Stimulated activated CD4-positive, alpha-beta T cell treated with anti-CD3 and anti-CD28 coated beads, Interleukin-12 subunit alpha, Interleukin-12 subunit beta, amount 100 ng/mL, for 24 hours (primary cell): ENCODE data around the gene SLC5A6.

ENCODE experiments used
- DNase-seq, 2 experiments: peaks; one replicate each; pipeline ENCODE4 v3.0.0-alpha.2; 2020; ENCODE audit warnings: low read depth in 2 of 2

Gene SLC5A6

GRCh38 chr2:27211943-27212625 lies at the start of gene SLC5A6, which contains the start of gene ATRAID:
TSS of gene SLC5A6 (minus strand) at chr2:27212268. CDS start at chr2:27207650, 4,618 bp downstream.
TSS of gene ATRAID (plus strand) at chr2:27212041. CDS start at chr2:27212369, 328 bp downstream.
- peak; percentile 78 to 82 for DNase-seq

GRCh38 chr2:27261241-27261925 lies 49.3 kb upstream of the SLC5A6 start:
- no peak for DNase-seq

- DNase-seq, result no peak
Observed at GRCh38 chr2:27258051-27258450, 46.0 kb upstream of the SLC5A6 start.

GRCh38 chr2:27256855-27257454 lies 44.9 kb upstream of the SLC5A6 start:
- no peak for DNase-seq

GRCh38 chr2:27255660-27256059 lies 43.6 kb upstream of the SLC5A6 start:
- DNase-seq, result no peak

DNA sequence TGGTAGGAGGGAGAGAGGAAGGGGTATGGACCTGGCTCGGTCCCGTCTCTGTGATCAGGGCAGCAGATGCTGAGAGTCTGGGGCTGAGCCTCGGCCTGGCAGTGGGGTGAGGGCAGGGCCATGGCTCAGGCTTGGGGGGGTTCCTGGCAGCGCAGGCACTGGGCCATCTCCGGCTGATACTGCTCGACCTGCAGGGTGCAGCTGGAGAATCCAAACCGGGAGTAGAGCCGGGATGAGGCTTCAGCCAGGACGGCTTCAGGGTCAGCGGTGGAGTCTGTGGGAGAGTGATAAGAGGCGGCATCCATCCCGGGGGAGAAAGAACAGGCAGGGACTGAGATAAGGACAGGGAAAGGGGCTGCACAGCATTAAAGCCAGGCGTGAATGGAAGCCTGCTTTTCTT lies 43.1 kb upstream of the SLC5A6 start:
- no peak for DNase-seq

- DNase-seq, result no peak
Observed at GRCh38 chr2:27251766-27252165, 39.7 kb upstream of the SLC5A6 start.

- DNase-seq, result no peak
Observed at GRCh38 chr2:27250652-27251379, 38.7 kb upstream of the SLC5A6 start.

GRCh38 chr2:27249891-27250651 lies 38.0 kb upstream of the SLC5A6 start:
- peak; percentile 25 to 41 for DNase-seq

- DNase-seq, result no peak
Observed at GRCh38 chr2:27249159-27249890, 37.3 kb upstream of the SLC5A6 start.

DNA sequence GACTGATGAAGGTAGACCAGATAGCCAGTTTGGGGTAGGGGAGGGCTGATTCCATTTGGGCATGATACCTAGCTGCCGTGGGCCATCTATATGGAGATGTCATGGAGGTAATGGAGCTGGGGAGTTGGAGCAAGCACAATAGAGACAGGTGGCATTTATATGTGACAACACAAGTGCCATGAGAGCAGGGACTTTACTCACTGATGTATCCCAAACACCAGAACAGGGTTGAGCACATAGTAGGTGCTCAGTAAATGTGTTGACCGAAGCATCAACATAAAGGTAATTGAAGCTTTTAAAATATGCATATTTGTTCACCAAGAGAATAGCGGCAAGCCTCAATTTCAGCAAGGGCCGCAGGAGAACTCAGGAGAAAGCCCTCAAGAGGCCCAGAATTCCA lies 35.8 kb upstream of the SLC5A6 start:
- no peak for DNase-seq

GRCh38 chr2:27245626-27246025 lies 33.6 kb upstream of the SLC5A6 start:
- no peak for DNase-seq

DNA sequence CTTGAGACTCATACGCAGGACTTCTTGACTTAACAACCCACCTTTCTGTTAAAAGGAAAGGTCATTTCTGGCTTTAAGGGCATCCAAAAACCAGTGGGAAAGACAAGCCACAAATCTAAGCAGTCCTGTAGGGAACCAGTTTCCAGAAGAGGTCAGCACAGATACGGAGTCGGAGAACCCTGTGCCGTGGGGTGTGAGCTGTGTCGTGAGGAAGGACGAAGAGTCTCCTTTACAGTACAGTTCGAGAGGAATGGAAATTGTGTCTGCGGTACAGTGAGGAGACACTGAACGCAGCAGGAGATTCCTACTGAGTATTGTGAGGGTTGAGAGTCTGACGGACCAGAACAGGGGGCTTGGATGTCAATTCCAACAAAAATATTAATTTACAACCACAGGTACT lies 33.0 kb upstream of the SLC5A6 start:
- DNase-seq, result no peak

- no peak for DNase-seq
Observed at GRCh38 chr2:27243391-27244130, 31.5 kb upstream of the SLC5A6 start.

DNA sequence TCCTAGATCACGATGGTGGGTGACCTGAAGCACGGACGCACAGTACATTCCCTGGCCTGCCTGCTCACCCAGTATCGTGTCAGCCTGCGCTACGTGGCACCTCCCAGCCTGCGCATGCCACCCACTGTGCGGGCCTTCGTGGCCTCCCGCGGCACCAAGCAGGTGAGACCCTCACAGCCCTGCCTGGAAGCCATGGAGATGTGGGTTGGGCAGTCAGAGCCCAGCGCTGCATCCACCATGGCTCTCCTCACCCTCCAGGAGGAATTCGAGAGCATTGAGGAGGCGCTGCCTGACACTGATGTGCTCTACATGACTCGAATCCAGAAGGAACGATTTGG lies 30.5 kb upstream of the SLC5A6 start:
- no peak for DNase-seq

GRCh38 chr2:27241761-27242613 lies 29.9 kb upstream of the SLC5A6 start:
- DNase-seq, result no peak

- DNase-seq, result no peak
Observed at GRCh38 chr2:27240406-27240805, 28.3 kb upstream of the SLC5A6 start.

DNA sequence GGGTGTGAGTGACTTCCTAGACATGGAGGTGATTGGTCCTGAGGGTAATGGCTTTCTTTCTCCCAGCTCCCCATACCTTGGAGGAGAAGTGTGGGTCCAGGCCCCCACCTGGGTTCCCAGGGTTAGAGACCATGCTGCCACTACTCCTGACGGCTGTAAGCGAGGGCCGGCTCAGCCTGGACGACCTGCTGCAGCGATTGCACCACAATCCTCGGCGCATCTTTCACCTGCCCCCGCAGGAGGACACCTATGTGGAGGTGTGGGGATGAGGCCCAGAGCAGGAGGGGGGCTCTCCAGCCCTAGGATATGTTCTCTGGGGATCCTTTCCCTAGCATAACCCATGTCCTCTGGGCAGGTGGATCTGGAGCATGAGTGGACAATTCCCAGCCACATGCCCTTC lies 26.9 kb upstream of the SLC5A6 start:
- no peak for DNase-seq

DNA sequence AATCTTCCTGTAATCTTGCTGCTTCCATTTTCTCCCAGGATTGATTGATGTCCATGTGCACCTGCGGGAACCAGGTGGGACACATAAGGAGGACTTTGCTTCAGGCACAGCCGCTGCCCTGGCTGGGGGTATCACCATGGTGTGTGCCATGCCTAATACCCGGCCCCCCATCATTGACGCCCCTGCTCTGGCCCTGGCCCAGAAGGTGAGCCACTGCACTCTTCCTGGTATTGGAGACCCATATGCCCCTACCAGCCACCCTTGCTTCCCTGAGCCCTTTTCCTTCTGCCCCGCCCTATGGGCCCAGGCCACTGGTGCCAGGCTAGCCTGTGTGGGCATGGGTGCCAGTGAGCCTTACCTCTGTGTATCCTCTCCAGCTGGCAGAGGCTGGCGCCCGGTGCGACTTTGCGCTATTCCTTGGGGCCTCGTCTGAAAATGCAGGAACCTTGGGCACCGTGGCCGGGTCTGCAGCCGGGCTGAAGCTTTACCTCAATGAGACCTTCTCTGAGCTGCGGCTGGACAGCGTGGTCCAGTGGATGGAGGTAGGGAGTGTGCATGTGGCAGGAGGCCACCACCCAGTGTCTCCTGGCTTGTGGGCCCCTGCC lies 25.4 kb upstream of the SLC5A6 start:
- DNase-seq, result no peak
